Keratinocyte (primary cell): ENCODE results near the gene S100P.

Experiments
- EZH2 ChIP-seq: IDR thresholded peaks from one replicate; pipeline ENCODE4 v1.6.1; 2012; ENCODE audit warnings: inconsistent platforms, mild to moderate bottlenecking, low read length, moderate library complexity
- TF ChIP-seq, protein P1 (sequence below), 3 experiments: IDR thresholded peaks in 1 of 3; conservative IDR thresholded peaks in 1 of 3; optimal IDR thresholded peaks in 1 of 3; 2 replicates in 2 of 3; 3 replicates in 1 of 3; pipeline versions ENCODE3 to v1.5.1; 2011; ENCODE audit warnings: low read length in 3 of 3, mild to moderate bottlenecking in 3 of 3, moderate library complexity in 2 of 3, control low read depth in 1 of 3, inconsistent platforms in 1 of 3; ENCODE audit not compliant: insufficient read depth in 2 of 3; ENCODE audit errors: extremely low read depth in 1 of 3

DNA sequence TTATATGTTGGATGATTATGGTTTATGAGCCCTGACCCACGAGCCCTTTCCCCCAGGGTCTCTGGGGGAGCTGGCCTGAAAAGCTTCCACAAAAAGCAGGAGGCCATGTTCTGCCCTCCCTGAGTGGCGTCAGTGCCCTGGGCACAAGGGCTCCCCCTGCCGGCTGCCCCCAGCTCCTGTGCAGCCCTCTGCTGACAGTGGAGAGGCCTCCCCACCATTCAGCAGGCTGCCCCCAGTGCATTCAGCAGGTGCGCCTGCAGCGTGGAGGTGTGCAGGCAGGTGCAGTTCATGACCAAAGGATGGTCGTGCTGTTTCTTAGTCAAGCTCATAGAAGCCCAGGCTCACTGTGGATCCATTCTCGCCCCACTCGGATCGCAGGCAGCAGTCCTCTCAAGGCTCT lies 12.5 kb upstream of the S100P start:
- TF ChIP-seq, protein P1, sequence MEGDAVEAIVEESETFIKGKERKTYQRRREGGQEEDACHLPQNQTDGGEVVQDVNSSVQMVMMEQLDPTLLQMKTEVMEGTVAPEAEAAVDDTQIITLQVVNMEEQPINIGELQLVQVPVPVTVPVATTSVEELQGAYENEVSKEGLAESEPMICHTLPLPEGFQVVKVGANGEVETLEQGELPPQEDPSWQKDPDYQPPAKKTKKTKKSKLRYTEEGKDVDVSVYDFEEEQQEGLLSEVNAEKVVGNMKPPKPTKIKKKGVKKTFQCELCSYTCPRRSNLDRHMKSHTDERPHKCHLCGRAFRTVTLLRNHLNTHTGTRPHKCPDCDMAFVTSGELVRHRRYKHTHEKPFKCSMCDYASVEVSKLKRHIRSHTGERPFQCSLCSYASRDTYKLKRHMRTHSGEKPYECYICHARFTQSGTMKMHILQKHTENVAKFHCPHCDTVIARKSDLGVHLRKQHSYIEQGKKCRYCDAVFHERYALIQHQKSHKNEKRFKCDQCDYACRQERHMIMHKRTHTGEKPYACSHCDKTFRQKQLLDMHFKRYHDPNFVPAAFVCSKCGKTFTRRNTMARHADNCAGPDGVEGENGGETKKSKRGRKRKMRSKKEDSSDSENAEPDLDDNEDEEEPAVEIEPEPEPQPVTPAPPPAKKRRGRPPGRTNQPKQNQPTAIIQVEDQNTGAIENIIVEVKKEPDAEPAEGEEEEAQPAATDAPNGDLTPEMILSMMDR (optimal IDR thresholded peaks at IDR 0.05 in 1 of 3, IDR thresholded peaks at IDR 0.05 in 1 of 3, conservative IDR thresholded peaks at IDR 0.05 in 1 of 3; ENCODE audit: extremely low read depth in 1 of 3, insufficient read depth in 2 of 3, low read length in 3 of 3): peak in 2 of 3 experiments; percentile 20 to 55
- TF ChIP-seq EZH2: no peak
